NT2/D1 (cell line): ENCODE data around the gene SLC25A2.

Experiments
- SUZ12 ChIP-seq: IDR thresholded peaks from 2 replicates; pipeline ENCODE4 v1.6.1; 2011; ENCODE audit not compliant: insufficient read length, insufficient read depth; ENCODE audit errors: extremely low read depth
- YY1 ChIP-seq: IDR thresholded peaks from 2 replicates; pipeline ENCODE4 v1.6.1; 2011; ENCODE audit not compliant: insufficient read length, insufficient read depth
- ZNF274 ChIP-seq: IDR thresholded peaks from 2 replicates; pipeline ENCODE4 v1.6.1; 2011; ENCODE audit warnings: mild to moderate bottlenecking, low read depth, low read length

DNA sequence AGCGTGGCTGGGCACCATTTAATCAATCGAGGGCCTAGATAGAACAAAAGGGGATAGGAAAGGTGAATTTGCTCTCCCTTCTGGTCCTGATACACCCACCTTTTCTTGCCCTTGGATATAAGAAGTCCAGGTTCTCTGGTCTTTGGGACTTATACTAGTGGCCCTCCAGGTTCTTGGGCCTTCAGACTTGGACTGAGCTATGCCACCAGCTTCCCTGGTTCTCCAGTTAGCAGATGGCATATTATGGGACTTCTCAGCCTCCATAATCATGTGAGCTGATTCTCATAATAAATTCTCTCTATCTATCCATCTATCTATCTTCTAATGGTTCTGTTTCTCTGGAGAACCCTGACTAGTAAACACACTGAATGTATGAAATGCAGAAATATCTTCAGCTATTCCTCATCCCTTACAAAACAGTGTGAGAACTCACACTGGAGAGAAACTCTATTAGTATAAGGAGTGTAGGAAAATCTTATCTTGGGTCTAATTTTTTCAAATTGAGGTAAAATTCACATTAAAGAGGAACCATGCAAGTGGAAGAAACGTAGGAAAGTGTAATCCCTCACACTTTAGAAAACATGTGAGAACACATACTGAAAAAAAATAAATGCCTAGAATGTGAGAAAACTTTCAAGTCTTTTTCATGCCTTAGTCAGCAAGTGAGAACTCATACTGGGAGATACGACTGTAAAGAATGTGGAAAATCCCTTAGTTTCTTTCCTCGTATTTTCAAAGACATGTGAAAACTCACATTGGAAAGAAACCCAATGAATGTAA, 43.2 kb downstream of the SLC25A2 start:
- TF ChIP-seq YY1 (no peak), ZNF274 (peak; percentile 78), SUZ12 (no peak)
